HG02973 (cell line): ENCODE data around the gene VWA2.

ENCODE experiments used
- ATAC-seq: cut with Tn5 transposase; IDR thresholded peaks from one replicate; pipeline ENCODE4 v1.9.1; 2021; ENCODE audit warnings: moderate library complexity; ENCODE audit not compliant: unreplicated experiment

Gene VWA2, protein sequence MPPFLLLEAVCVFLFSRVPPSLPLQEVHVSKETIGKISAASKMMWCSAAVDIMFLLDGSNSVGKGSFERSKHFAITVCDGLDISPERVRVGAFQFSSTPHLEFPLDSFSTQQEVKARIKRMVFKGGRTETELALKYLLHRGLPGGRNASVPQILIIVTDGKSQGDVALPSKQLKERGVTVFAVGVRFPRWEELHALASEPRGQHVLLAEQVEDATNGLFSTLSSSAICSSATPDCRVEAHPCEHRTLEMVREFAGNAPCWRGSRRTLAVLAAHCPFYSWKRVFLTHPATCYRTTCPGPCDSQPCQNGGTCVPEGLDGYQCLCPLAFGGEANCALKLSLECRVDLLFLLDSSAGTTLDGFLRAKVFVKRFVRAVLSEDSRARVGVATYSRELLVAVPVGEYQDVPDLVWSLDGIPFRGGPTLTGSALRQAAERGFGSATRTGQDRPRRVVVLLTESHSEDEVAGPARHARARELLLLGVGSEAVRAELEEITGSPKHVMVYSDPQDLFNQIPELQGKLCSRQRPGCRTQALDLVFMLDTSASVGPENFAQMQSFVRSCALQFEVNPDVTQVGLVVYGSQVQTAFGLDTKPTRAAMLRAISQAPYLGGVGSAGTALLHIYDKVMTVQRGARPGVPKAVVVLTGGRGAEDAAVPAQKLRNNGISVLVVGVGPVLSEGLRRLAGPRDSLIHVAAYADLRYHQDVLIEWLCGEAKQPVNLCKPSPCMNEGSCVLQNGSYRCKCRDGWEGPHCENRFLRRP

DNA sequence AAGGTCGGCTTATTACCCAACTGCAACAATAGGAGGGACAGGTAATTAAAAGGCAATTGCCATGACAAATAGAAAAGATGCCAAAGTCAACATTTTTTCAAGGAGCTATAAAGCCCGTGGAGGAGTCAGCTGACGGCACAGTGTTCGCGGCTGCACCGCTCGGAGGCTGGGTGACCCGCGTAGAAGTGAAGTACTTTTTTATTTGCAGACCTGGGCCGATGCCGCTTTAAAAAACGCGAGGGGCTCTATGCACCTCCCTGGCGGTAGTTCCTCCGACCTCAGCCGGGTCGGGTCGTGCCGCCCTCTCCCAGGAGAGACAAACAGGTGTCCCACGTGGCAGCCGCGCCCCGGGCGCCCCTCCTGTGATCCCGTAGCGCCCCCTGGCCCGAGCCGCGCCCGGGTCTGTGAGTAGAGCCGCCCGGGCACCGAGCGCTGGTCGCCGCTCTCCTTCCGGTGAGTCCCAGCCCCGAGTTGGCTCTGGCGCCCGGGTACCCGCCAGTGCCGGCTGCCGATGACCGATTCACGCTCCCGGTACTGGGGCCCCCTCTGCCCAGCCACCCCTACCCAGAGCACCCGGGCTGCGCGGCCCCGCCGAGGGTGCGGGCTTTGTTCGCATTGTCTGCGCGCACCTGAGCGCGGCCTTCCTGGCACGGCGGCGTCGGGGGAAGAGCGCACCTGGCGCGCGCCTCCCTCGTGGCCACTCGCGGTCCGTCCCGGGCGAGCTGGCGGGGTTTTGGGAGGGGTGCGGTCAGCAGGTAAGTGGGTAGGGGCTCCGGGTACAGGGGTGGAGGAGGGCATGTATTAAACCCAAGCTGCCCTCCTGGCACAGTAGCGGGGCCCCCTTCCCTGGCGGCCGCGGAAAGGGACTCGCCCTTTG lies at the start of gene VWA2:
Gene VWA2 (plus strand): TSS at position 138 of the 877 bp plus-strand sequence. CDS start 9,460 bp downstream, outside the sequence.
- ATAC-seq: no peak

DNA sequence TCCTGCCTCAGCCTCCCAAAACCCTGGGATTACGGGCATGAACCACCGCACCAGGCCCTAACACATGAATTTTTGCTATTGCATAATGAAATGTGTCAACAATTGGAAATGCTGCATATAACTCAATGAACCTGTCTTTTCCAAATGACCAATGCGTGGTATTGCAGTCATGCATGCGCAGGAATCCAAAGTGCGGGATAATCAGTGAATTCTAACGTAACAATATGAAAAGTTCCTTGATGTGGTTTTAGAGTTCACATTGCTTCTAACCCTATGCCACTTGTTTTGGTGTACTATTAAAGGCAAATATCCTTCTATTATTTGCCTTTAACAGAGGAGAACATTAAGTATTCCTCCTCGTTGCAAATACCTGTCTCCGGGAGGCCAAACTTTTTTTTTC lies 49.4 kb upstream of the VWA2 start:
- ATAC-seq: no peak

DNA sequence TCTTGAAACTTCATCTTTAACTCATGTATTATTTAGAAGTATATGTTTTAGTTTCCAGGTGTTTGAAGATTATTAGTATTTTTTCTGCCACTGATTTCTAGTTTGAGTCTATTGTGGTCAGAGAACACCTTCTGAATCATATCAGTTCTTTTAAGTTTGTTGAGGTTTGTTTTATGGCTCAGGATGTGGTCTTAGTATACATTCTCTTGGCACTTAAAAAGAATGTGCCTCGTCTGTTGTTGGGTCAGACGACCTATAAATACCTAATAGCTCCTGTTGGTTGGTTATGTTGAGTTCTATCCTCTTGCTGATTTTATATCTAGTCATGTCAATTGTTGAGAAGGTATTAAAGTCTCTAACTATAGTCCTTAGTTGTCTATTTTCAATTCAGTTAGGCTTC lies 44.0 kb upstream of the VWA2 start:
- ATAC-seq: peak; percentile 95

DNA sequence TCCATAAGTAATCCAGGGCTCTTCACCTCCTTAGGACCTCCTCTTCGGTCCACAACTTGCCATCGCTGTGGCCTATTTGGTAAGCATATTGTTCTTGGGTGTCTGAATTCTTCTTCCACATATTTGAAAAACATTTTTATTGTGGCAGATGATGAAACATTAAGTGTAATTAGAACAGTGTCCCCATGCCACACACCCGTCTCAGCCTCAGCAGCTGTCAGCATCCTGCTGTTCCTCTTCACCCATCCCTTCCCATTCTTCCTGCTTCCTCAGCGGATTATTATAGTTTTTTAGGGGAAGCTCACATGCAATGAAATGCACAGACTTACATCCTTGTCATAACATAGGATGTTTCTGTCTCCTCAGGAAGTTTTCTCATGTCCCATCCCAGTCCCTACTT lies 39.8 kb upstream of the VWA2 start:
- no peak for ATAC-seq

DNA sequence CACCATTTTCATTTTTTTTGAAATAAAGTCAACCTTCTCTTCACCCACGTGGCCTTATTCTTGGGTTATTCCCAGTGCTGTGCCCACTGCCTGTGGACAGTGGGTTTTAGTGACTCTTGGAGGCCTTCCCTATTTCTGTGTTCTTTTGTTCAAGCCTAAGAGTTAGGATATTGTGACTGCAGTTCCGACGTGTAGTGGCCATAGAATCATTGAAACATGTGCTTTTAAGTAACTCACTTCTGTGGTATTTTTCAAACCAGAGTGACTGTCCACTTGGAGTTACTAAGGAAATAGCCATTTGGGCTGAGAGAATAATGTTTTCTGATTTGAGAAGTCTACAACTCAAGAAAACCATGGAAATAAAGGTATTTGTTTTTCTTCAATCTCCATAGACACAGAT lies 36.2 kb upstream of the VWA2 start:
- no peak for ATAC-seq

DNA sequence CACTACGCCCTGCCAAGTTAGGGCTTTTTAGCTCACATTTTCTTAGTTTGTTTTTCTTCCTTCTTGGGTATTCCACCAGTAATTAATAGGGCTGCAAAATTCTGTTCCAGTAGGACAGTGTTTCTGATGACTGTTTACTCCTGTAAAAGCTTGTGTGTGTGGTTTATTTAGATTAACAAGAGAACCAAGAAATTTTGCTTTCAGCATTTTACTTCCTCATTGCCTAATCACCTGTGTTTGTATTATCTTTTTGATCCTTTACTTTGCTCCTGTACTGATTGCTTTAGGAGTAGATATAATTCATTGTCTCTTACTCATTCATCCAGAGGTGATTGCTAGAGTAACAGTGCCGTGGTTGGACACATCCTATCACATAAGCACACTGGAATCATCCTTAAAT lies 32.2 kb upstream of the VWA2 start:
- no peak for ATAC-seq

DNA sequence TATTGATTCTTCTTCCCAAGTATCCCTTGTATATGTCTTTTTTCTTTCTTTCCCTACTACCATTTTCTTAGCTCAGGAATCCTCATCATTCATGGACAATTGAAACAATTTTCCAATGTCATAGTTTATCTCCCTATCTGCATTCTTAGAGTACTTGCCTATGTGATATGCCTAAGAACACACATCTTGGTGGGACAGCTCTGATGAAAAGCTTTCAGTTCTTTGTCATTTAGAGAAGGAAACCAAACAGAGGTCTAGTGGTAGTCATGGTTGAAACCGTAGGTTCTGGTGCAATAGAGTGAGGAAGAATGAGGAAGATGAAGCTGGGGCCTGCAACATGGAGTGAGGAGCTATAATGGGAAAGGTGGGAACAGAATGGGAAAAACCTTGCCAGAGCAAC lies 31.7 kb upstream of the VWA2 start:
- ATAC-seq: no peak

DNA sequence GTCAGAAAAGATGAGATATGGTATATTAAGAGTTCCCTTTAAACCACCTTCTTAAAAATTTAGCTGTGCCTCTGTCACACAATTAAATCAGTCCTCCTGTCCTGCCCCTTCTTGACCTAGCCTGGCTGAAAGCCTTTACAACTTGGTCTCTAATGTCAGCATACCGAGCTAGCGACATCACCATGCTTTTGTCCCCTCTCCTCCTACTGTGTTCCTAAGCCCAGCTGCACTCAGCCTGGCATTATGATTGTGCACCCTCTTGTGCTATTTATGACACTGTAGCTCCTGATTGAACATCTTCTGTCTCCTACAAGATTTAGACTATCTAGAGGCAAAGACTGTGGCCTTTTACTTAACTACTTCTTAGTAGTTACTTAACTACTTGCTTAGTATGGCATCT lies 30.7 kb upstream of the VWA2 start:
- ATAC-seq: no peak

DNA sequence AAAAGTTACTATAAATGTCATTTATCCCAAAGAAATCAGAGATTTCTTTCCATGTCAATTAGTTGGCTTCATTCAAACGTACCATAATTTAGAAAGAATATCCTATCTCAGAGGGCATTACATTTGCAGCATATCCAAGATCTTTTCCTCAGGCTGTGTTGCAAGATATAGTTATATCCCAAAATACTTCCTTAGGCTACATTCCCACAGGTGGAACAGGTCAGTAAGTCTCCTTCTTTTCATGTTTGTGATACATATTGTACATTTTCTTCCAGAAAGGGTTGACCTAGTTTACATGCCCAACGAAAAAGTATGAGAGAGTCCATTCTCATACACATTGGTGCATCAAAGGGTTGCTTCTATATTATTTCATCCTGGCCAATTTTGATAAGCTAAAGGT lies 26.9 kb upstream of the VWA2 start:
- ATAC-seq: no peak

DNA sequence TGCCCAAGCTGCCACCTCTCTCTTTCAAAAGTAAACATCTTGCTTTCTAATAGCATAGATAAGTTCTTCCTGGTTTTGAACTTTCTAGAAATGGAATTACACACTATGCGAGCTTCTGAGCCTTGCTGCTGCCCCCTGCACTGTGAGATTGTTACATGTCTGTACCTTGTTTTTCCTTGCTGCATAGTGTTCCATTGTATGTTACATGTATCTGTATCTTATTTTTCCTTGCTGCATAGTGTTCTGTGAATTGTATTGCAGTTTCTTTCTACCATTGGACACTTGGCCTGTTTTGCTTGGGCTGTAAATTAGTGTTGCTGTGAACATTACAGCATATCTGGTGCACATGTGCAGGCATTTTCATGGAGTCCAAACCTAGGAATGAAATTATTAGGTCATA lies 24.0 kb upstream of the VWA2 start:
- no peak for ATAC-seq

DNA sequence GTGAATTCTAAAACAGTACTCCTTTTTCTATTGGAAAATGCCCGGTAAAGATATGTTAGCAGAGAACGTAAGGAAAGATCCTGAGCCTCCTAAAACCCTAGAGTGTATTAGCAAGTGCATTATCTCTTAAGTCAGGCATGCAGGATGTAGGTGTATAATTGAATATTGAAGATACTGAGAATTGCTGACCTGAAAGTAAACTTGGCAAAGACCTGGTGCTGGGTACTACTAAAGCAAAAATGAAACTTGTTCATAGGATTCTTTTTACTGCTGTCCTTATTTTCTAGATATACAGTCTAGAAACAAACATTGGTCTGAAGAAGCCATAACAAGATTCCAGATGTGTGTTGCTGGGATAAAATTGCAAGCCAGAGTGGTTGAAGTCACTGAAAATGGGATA lies 18.8 kb upstream of the VWA2 start:
- no peak for ATAC-seq

DNA sequence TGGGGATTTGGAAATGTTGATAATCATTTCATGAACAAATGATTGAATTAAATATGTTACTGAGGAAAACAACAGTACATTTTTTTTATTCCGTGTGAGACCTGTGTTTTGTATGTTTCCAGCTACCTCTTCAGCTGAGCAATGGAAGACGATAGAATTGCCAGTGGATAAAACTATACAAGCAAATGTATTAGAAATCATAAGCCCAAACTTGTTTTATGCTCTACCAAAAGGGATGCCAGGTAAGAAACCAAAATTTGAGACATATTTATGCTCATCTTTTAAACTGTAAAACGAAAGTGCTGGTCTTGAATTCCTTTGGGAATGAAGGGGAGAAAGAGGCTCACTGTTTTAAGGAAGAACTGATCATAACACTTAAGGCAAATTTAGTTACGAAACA lies 17.8 kb upstream of the VWA2 start:
- no peak for ATAC-seq

DNA sequence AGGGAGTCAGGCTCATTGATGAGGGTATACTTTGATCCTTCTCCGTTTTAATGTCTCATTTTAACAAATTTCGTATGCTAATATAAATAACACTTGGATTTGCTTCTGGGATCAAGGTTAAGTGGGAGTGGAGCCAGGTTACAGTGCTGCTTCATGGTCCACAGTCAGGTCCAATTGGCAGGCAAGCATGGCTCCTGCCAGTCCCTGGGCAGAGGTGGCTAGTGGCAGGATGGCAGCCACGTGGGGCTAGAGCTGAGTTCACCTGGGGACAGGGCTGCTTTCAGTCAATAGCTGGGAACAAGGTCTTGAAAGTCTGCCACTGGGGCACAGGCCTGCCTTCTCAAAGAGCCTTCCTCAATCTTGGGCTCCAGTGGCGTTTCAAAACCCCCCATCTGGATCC lies 16.0 kb upstream of the VWA2 start:
- ATAC-seq: no peak

DNA sequence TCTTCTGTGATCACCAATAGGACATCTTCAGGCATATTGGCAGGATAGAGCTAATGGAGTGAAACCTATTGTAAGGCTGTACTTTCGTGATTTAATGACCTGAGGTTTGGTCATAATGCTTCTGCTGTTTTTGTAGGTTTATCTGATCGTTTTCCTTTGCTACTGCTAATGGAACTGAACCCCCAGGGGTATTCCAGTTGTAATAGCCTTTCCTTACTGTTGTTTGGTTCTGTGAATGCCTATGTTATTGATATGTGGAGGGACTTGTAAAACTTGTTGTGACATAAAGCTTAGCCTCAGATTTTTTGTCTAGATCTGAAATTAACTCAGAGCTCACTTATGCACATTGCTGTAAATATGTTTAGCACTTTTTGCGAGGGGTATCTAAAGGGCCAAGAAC lies 10.9 kb upstream of the VWA2 start:
- ATAC-seq: no peak

DNA sequence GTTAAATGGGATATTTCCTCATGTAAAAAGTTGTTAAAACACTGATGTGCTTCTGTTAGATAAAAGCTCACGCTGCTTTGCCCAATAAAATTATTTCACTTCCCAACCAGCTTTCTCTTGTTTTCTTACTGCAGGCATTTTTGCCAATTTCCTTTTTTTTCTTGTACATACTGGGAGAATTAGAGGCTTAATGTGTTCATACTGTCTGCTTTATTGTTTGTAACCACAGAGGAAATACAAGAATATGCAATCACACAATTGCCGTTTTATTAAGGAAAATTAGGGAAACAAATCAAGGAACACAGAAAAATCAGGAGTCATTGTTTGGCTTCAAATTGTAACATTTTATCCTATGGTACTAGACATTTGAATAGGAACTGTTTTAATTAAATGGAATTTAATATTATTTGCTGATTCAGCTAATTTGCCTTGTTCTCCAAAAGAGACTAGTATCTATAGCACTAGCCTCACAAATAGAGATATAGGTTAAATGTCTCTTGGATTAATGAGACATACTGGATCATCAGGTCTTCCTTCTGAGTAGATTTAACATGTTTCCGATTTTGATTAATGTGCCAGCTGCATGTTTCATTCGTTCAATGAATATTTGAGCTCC lies 6.4 kb upstream of the VWA2 start:
- no peak for ATAC-seq

DNA sequence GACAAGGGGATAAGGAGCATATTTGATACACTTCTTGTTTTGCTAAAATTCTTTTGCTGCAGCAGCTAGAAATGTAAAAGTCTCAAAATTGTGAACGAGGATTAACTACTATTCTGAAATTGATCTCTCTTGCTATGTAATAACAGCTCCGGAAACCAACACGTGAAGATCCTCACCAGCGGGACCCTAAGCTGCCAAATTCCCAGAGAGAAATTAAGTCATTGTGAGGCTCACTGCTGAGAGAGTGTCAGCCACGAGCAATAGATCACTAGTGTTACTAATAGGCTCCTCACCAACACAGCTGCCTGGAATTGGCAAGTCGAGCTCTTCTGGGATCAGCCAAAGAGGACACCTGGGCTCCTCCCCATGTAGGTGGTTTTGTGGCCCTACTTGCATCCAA lies 5.6 kb upstream of the VWA2 start:
- no peak for ATAC-seq

DNA sequence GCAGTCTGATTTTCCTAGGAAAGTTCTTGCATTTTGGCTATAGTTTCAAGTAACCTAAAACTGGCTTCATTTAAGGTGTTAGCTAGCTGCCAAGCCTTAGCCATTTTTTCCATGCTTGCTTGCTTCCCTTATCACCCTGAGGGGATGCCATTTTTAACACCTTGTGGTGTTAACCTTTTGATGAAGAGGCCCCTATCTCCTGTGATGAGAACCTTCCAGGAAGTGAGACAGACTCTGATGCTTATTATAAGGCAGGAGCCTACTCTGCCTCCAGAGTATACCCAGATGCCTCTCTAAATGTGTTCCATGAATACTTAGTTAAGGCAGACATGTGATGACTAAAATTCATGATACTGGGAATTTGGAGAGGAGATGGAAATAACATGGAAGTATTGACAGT lies 4.9 kb upstream of the VWA2 start:
- no peak for ATAC-seq

DNA sequence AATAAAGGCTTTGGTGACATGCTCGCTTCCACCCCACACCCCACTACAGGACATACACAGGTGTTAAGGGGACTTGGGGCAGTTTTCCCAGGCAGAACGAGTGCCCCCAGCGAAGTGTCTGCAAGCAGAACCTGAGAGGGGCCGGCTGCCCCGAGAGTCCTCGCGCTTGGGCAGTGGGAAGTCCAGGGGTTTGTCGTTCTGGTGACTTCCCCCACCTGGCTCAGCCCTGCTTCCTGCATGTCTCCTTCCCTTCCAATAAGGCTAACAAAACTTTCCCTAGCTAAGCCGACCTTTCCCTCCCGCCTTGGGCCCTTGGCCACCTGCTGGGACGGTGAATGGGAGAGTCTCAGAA lies 916 bp downstream of the VWA2 start:
- ATAC-seq: no peak

DNA sequence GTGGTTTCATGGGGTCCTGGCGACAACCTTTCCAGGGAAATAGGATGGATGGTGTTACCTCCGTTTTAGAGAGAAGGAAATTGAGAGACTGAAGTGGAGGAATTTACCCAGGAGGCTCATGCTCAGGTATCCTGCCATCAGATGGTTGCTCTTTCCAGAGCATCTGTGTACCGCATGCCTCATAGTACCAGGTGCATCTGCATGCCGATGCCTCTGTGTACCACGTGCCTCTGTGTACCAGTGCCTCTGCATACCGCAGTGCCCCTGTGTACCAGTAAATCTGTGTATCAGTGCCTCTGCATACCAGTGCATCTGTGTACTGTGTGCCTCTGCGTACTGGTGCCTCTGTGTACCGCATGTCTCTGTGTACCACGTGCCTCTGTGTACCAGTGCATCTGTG lies 3.2 kb downstream of the VWA2 start:
- no peak for ATAC-seq

DNA sequence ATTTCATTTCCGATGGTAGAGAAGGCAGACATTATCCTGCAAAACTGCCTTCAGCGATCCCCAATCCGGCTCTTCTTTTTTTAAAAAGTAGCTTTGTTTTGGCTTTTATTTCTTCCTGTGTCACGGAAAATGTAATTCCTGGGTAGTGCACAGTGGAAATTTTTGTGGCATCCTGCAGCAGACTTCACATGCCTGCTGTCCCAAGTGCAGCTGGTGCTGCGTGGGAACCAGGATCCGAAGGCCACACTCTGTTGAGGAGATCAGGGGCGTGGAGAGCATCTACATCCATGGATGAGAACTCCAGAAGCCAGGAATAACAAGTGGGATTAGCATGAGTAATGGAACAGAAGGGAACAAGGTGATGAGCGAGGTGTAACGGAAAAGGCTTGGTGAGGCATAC lies 4.6 kb downstream of the VWA2 start:
- ATAC-seq: no peak

DNA sequence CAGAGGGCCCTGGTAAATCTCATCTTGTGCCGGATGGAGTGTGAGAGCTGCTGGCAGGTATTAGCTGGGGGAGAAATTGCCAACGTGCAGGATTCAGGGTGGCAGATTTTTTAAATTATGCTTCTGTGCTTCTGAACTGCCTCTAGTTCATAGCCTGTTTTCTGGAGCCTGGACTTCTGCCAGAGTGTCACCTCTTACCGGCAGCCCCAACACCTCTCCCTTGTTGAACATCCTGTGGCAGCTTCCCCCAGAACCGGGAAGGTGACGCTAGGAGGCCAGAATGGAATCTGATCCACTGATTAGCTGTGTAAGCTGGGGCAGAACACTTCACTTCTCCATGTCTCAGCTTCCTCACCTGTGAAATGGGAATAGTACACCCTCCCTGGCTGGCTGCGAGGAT lies 5.1 kb downstream of the VWA2 start:
- no peak for ATAC-seq
